HG02840 (cell line): ENCODE data around the gene POMC.
"Not testable (repeated sequence)": the region's sequence is repeated elsewhere in the genome, so short reads cannot be mapped to it uniquely, and the experiment has no call there.

Experiments used
- ATAC-seq: cut with Tn5 transposase; IDR thresholded peaks from one replicate; pipeline ENCODE4 v1.9.1; 2021; ENCODE audit warnings: mild to moderate bottlenecking, moderate library complexity, moderate number of reproducible peaks; ENCODE audit not compliant: unreplicated experiment, low FRiP score

The POMC gene

GRCh38 chr2:25168256-25169072, at the start of gene POMC:
POMC (minus strand) TSS chr2:25168580; CDS start chr2:25164772, 3,808 bp downstream.
- ATAC-seq = no peak

- ATAC-seq = no peak
These were observed 49.7 kb upstream of the POMC start for GRCh38 chr2:25218100-25218499.

DNA sequence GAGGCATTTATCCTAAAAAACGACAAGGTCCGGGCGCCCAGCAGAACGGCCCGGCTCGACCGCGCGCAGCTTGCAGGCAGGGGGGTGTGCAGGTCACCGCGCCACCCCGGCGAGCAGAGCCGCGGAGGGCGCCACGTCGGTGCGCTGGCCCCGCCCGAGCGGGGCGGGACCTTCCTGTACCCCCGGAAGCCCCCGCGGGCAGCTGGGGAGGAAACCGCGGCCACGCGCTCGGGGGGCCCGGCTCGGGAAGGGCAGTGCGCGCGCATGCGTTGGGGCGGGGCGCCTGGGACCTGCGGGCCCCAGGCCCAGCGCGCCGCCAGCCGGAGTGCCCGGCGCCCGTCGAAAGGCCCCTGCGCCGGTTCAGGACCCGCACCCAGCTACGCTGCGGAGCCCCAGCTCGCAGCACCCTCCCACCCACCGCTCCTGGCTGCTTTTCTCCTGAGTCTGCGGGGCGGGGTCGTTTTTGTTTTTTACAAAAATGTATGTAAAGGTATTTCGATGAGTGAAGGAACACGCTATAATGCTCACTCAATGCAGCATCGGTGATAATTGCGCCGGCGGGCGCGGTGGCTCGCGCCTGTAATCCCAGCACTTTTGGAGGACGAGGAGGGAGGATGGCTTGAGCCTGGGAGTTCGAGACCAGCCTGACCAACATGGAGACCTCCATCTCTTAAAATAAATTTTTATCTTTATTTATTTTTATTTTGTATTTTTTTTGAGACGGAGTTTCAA, 47.7 kb upstream of the POMC start:
- peak; percentile 53 for ATAC-seq

GRCh38 chr2:25215232-25215631, 46.9 kb upstream of the POMC start:
- ATAC-seq = no peak

DNA sequence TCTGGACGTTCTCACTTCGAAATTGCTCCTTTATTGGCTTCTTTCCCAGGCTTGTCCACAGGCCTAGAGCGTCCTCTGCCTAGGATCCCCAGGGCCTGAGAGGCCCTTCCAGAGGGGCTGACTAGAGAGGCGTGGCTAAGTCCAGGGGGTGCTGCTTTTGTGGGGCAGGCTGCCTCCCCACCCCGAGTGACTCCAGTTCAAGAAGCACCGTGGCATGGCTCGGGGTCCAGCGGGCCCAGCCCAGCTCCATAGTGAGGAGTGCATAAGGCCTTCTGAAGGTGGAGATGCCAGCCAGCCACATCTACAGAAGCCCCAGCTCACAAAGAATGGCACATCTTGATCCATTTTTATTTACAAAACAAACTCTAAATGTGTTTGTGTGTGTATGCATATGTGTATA, 44.8 kb upstream of the POMC start:
- no peak for ATAC-seq

DNA sequence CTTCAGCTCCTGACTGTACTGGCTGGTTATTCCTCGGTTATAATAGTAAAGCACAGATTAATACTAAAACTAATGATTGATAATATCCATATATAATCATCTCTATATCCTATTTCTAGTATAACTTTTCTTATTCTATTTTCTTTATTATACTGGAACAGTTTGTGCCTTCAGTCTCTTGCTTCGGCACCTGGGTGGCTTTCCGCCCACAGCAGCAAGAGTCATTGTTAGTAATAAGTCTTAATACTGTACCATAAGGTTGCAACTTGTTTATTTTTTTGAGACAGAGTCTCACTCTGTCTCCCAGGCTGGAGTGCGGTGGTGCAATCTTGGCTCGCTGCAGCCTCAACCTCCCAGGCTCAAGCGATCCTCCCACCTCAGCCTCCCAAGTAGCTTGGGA, 42.5 kb upstream of the POMC start:
- not testable (repeated sequence) for ATAC-seq

GRCh38 chr2:25207078-25207545, 38.7 kb upstream of the POMC start:
- ATAC-seq = no peak

GRCh38 chr2:25204190-25204838, 35.9 kb upstream of the POMC start:
- ATAC-seq = no peak

GRCh38 chr2:25202275-25202674, 33.9 kb upstream of the POMC start:
- ATAC-seq = no peak

DNA sequence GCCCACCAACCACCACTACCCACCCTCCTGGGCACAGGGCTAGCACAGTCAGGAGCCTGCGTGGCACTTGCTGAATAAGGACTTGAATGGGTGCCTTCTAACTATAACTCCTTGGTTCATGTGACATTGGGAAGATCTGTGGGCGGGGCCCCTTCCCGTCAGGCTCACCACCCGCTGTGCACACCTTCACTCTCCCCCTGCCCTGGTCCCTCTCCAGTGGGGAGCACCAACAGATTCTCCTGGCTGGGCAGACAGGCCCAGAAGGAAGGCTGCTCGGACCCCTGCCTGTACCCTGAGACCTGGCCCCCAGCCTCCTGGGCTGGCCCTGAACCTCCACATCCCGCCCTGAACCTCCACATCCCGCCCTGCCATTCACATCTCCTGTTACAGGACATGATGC, 33.4 kb upstream of the POMC start:
- no peak for ATAC-seq

GRCh38 chr2:25201265-25201664, 32.9 kb upstream of the POMC start:
- ATAC-seq = no peak

GRCh38 chr2:25198576-25198975, 30.2 kb upstream of the POMC start:
- no peak for ATAC-seq

GRCh38 chr2:25198209-25198525, 29.8 kb upstream of the POMC start:
- ATAC-seq = no peak

- no peak for ATAC-seq
These were observed 29.2 kb upstream of the POMC start for GRCh38 chr2:25197336-25198208.

DNA sequence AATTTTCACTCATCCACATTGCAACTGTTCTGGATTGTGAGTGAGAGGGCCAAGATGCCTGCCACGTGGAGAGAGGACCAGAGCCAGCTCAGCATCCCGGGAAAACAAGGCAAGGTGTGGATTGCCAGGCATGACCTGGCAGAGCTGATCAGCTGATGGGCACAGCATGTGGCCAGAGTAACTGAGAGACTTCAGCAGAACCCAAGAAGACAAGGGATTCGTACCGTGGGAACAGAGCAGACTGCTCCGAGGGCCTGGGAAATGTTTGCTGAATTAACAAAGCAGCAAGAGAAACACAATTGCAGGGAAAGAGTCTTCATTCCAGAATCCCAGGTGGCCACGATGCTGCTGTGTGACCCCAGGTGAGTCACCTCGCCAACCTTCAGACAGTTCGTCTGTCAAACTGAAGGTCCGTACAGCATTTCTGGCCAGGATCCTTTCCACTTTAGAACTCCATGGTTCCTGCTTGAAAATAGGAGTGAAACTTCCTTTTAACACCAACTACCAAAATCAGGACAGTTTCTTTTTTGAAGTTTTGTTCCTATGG, 26.3 kb upstream of the POMC start:
- no peak for ATAC-seq

DNA sequence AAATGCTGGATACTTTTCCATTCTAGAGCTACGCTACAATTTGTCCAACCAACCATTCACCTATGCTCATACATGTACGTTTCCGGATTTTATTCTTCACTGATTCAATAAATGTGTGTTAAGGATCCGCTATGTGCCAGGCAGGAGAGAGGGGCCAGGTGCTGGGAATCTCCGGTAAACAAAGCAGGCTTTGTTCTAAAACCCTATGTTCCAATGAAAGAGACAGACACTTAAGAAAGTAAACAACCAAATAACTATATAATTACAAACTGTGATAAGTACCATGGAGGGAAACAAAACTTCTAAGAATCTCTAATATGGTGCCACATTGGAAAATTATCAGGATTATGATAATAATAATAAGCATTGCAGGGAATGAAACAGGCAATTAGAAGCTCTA, 22.2 kb upstream of the POMC start:
- ATAC-seq = no peak

DNA sequence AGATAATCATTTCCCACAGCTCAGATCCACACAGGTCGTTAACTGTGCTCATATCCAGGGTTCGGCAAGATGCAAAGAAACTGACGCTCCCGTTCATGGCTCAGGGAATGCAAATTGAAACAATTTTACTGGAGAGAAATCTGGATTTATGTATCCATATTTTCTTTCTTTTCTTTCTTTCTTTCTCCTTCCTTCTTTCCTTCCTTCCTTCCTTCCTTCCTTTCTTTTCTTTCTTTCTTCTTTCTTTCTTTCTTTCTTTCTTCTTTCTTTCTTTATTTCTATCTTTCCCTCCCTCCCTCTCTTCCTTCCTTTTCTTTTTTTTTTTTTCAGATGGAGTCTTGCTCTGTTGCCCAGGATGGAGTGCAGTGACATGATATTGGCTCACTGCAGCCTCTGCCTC, 20.0 kb upstream of the POMC start:
- ATAC-seq = no peak

DNA sequence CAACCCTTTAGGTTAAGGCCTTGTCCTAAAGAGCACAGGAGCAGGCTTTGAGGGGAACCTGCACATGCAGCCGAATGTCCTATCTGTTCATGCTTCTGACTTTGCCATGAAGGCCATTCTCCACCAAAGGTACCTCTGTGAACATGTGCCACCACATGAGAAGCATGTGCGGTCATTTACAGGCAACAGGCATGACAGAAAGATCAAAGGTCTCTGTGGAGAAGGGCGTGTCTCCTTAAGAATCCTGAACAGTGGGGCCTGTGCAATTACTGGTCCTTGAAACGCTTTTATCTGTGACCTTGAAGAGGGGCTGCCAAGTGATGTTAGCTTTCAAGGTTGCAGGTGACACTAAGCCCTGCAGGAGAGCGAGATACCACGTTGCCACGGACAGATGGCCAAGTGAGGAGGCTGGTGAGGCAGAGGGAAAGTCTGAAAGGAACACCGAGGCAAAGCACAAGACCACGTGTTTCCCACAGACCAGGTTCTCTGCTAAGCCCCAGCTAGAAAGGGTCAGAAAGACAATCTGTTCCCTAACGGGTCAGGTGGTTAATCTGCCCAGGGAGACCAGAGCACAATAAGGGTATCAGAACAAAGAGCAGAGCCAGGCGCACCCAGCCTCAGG, 19.5 kb upstream of the POMC start:
- no peak for ATAC-seq

DNA sequence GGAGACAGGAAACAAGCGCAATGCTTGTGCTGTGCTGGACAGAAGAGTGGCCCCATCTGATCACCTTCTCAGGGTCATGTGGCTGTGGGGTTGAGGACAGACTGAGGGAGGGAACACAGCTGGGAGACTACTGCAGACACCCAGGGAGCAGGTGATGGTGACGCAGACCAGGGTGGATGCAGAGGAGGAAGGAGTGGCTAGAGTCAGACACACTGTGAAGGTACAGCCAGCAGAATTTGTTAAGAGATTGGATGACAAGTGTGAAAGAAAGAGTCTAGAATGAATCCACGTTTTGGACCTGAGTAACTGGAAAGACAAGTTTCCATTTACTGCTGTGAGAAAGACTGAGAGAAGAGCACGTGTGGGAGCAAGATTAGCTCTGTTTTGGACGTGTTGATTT, 15.9 kb upstream of the POMC start:
- ATAC-seq = no peak

- ATAC-seq = no peak
These were observed 10.6 kb upstream of the POMC start for GRCh38 chr2:25178976-25179375.
